Kidney epithelial cell (primary cell): Measurements from ENCODE around the gene UPK3A. TPM values are rescaled to one million over a fixed set of nuclear protein-coding genes. Genes with fewer than 3 reads are reported as not detected.

Experiments
- DNase-seq: peaks from one replicate; pipeline ENCODE4 v3.0.0-alpha.2; 2010; ENCODE audit warnings: low read depth
- H3K27me3 ChIP-seq: 2 replicates; pipeline ENCODE4 v1.6.0; 2011; ENCODE audit warnings: low read length; ENCODE audit not compliant: control insufficient read depth, insufficient read depth
- H3K36me3 ChIP-seq: 2 replicates; pipeline ENCODE4 v1.5.1; 2011; ENCODE audit warnings: low read length; ENCODE audit not compliant: control insufficient read depth, insufficient read depth
- H3K4me3 ChIP-seq: 2 replicates; pipeline ENCODE4 v1.5.1; 2011; ENCODE audit warnings: low read depth, mild to moderate bottlenecking, control low read depth, low read length
- CTCF ChIP-seq: IDR thresholded peaks from 2 replicates; pipeline ENCODE4 v1.5.1; 2011; ENCODE audit warnings: mild to moderate bottlenecking, moderate library complexity, low read length, control low read depth, inconsistent platforms; ENCODE audit not compliant: insufficient read depth, poor library complexity, severe bottlenecking
- total RNA-seq: library from RNA; depleted of rRNA; stranded (reverse); fragments of >200 nt; gene quantifications from 2 replicates; pipeline ENCODE4 v1.2.3, GENCODE V29; 2015

UPK3A gene
- total RNA-seq, 1 donor from 2014 or later: not detected

GRCh38 chr22:45244916-45245315, 39.8 kb upstream of the UPK3A start:
- no peak for TF ChIP-seq CTCF
- Histone ChIP-seq H3K36me3 (no peaks in the 10 kb centered on the region), H3K4me3 (no peak overlapping the region), H3K27me3 (no peaks in the 10 kb centered on the region)
- DNase-seq: no peak

GRCh38 chr22:45246060-45246985, 38.4 kb upstream of the UPK3A start:
- no peak for TF ChIP-seq CTCF
- no peak overlapping the region for H3K4me3 ChIP-seq
- H3K27me3 ChIP-seq: no peaks in the 10 kb centered on the region
- no peaks in the 10 kb centered on the region for H3K36me3 ChIP-seq
- peak; percentile 96 for DNase-seq

GRCh38 chr22:45248832-45249561, 35.8 kb upstream of the UPK3A start:
- TF ChIP-seq CTCF: no peak
- no peaks in the 10 kb centered on the region for H3K36me3 ChIP-seq
- no peak for DNase-seq
- H3K27me3 ChIP-seq: no peaks in the 10 kb centered on the region
- H3K4me3 ChIP-seq: no peak overlapping the region

GRCh38 chr22:45251825-45252224, 32.9 kb upstream of the UPK3A start:
- no peak for TF ChIP-seq CTCF
- Histone ChIP-seq H3K36me3 (no peaks in the 10 kb centered on the region), H3K27me3 (no peaks in the 10 kb centered on the region), H3K4me3 (no peak overlapping the region)
- DNase-seq: no peak

GRCh38 chr22:45253039-45253641, 31.6 kb upstream of the UPK3A start:
- Histone ChIP-seq H3K4me3 (no peak overlapping the region), H3K36me3 (no peaks in the 10 kb centered on the region), H3K27me3 (no peaks in the 10 kb centered on the region)
- TF ChIP-seq CTCF: no peak
- no peak for DNase-seq
